Keratinocyte (primary cell): ENCODE measurements around the gene SRPK1.

ENCODE experiments used
- EZH2 ChIP-seq: IDR thresholded peaks from one replicate; pipeline ENCODE4 v1.6.1; 2012; ENCODE audit warnings: inconsistent platforms, mild to moderate bottlenecking, low read length, moderate library complexity
- TF ChIP-seq, protein P1 (sequence below), 3 experiments: IDR thresholded peaks in 1 of 3; conservative IDR thresholded peaks in 1 of 3; optimal IDR thresholded peaks in 1 of 3; 2 replicates in 2 of 3; 3 replicates in 1 of 3; pipeline versions ENCODE3 to v1.5.1; 2011; ENCODE audit warnings: low read length in 3 of 3, mild to moderate bottlenecking in 3 of 3, moderate library complexity in 2 of 3, control low read depth in 1 of 3, inconsistent platforms in 1 of 3; ENCODE audit not compliant: insufficient read depth in 2 of 3; ENCODE audit errors: extremely low read depth in 1 of 3

DNA sequence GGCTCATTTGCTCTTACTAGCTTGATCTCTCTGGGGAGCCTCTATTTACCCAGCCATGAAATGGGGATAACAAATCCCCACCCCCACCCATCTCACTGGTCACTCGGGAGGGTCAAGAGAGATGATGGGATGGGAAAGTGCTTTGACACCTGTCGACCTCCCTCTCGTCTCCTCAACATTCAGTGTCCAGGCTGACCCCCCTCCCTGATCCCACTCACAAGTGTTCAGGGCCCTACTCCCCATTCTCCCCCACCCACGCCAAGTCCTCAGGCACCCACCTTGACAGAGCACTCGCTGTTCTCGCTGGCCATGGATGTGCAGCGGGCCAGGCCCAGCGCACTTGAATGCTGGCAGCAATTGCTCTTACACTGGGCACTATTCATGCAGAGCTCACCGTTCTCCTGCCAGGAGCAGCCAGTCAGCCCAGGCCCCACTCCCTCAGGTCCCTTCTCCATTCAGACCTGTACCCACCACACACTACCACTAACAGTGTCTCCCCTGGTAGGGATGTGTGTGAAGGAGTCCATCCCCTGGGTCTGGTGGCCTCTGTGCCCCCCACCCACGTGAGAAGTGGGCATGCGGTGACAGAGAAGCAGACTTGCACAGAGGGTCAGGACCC lies 125.3 kb downstream of the SRPK1 start:
- TF ChIP-seq, protein P1, sequence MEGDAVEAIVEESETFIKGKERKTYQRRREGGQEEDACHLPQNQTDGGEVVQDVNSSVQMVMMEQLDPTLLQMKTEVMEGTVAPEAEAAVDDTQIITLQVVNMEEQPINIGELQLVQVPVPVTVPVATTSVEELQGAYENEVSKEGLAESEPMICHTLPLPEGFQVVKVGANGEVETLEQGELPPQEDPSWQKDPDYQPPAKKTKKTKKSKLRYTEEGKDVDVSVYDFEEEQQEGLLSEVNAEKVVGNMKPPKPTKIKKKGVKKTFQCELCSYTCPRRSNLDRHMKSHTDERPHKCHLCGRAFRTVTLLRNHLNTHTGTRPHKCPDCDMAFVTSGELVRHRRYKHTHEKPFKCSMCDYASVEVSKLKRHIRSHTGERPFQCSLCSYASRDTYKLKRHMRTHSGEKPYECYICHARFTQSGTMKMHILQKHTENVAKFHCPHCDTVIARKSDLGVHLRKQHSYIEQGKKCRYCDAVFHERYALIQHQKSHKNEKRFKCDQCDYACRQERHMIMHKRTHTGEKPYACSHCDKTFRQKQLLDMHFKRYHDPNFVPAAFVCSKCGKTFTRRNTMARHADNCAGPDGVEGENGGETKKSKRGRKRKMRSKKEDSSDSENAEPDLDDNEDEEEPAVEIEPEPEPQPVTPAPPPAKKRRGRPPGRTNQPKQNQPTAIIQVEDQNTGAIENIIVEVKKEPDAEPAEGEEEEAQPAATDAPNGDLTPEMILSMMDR (optimal IDR thresholded peaks at IDR 0.05 in 1 of 3, IDR thresholded peaks at IDR 0.05 in 1 of 3, conservative IDR thresholded peaks at IDR 0.05 in 1 of 3; ENCODE audit: extremely low read depth in 1 of 3, insufficient read depth in 2 of 3, low read length in 3 of 3), result no peak
- TF ChIP-seq EZH2, result no peak
